Testis (tissue), 2 donors: ENCODE data around the gene CIB1.

Source experiments
- CTCF ChIP-seq, 3 experiments: fragments of 450-650 bp in 2 of 3; fragments of 200-600 bp in 1 of 3; sonication (generic) in 1 of 3; IDR thresholded peaks; one replicate each; pipeline ENCODE4 v1.5.1; 2016 to 2019; ENCODE audit warnings: antibody characterized with exemption in 3 of 3, mild to moderate bottlenecking in 2 of 3, moderate library complexity in 1 of 3
- POLR2A ChIP-seq: fragments of 450-650 bp; IDR thresholded peaks from one replicate; pipeline ENCODE4 v1.6.1; 2017; ENCODE audit warnings: antibody characterized with exemption, mild to moderate bottlenecking, moderate library complexity

DNA sequence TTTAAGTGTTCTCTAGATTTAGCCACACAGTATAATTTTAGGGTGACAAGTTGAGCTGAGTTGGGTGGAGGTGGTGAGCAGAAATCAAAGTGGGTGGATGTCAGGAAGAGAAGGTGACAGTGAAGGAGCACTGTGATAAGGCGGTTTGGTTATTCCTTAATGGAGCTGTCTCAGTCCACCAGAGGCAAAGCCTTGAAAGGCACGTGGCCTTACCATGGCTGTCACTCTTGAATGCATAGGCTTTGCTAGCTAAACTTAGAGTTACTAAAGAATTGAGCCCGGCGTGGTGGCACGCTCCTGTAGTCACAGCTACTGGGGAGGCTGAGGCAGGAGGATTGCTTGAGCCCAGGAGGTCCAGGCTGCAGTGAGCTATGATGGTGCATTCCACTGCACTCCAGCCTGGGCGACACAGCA is 15.1 kb upstream of the CIB1 start:
- TF ChIP-seq CTCF (IDR thresholded peaks at IDR 0.05) = no peak
- no peak for TF ChIP-seq POLR2A
